ENCODE measurements around the gene GPRC5B. TPM values are rescaled to one million over a fixed set of nuclear protein-coding genes. Genes with fewer than 3 reads are reported as not detected.

GPRC5B gene
- total RNA-seq, 1 experiment from 2014 or later = 137 TPM

- H3K14ac ChIP-seq (ENCODE audit: insufficient read depth, low read length) = no peak overlapping the region
Measured at GRCh38 chr16:19909750-19910322, 25.2 kb upstream of the GPRC5B start.

More at GRCh38 chr16:19909750-19910322, 25.2 kb upstream of the GPRC5B start:
- no peak overlapping the region for H3K27ac ChIP-seq (ENCODE audit: insufficient read length, low read depth, low read length)
- no peak overlapping the region for H4K5ac ChIP-seq (ENCODE audit: insufficient read length, low read depth, low read length)
- H3K56ac ChIP-seq (ENCODE audit: insufficient read length, low read depth, low read length) = no peak overlapping the region
- no peak overlapping the region for H3K23ac ChIP-seq (ENCODE audit: insufficient read length, low read depth, low read length)
- no CpG with 5 or more reads among the region's 2 CpGs for WGBS (ENCODE audit: extremely low coverage, insufficient read length, low lambda C conversion rate)
- no peak overlapping the region for H2AK5ac ChIP-seq (ENCODE audit: insufficient read length, low read length)
- Mint-ChIP-seq H3K36me3 (ENCODE audit: insufficient read depth in 1 of 3, low read depth in 3 of 3) (peaks cover 0 to 5% (median 0%) of the 10 kb centered on the region in 3 experiments; a peak in 2 of 7 replicates), H3K4me1 (peaks cover 12 to 19% of the 10 kb centered on the region in 2 experiments), H3K27ac (no peak overlapping the region), H3K9me3 (peaks cover 6 to 7% of the 10 kb centered on the region in 2 experiments; a peak in 3 of 5 replicates), H3K4me3 (no peak overlapping the region), H3K27me3 (ENCODE audit: low read depth) (peaks cover 15% of the 10 kb centered on the region)
- no peak for DNase-seq
- no peak overlapping the region for H2BK12ac ChIP-seq (ENCODE audit: insufficient read length, low read depth, low read length)
- H3K4ac ChIP-seq (ENCODE audit: low read depth, low read length) = no peak overlapping the region
- TF ChIP-seq, protein P1, sequence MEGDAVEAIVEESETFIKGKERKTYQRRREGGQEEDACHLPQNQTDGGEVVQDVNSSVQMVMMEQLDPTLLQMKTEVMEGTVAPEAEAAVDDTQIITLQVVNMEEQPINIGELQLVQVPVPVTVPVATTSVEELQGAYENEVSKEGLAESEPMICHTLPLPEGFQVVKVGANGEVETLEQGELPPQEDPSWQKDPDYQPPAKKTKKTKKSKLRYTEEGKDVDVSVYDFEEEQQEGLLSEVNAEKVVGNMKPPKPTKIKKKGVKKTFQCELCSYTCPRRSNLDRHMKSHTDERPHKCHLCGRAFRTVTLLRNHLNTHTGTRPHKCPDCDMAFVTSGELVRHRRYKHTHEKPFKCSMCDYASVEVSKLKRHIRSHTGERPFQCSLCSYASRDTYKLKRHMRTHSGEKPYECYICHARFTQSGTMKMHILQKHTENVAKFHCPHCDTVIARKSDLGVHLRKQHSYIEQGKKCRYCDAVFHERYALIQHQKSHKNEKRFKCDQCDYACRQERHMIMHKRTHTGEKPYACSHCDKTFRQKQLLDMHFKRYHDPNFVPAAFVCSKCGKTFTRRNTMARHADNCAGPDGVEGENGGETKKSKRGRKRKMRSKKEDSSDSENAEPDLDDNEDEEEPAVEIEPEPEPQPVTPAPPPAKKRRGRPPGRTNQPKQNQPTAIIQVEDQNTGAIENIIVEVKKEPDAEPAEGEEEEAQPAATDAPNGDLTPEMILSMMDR (conservative IDR thresholded peaks at IDR 0.05) = no peak
- no peak overlapping the region for H3T11ph ChIP-seq (ENCODE audit: low read length)
- H2AFZ ChIP-seq (ENCODE audit: low read length) = no peak overlapping the region
- no peaks in the 10 kb centered on the region for H3K79me2 ChIP-seq (ENCODE audit: insufficient read depth, low read length)
- no peaks in the 10 kb centered on the region for H3K4me1 ChIP-seq (ENCODE audit: insufficient read depth, low read length)
- no peaks in the 10 kb centered on the region for H4K20me1 ChIP-seq (ENCODE audit: control insufficient read depth, insufficient read depth, insufficient read length)
- H2BK20ac ChIP-seq (ENCODE audit: low read depth, low read length, poor library complexity, severe bottlenecking) = no peak overlapping the region
- no peak overlapping the region for H4K91ac ChIP-seq (ENCODE audit: insufficient read length, low read depth, low read length)
- H3K4me2 ChIP-seq (ENCODE audit: insufficient read depth, insufficient read length, low read length) = no peak overlapping the region
- H4K8ac ChIP-seq (replicated peaks; ENCODE audit: insufficient read length, low read depth, low read length) = no peak overlapping the region
- no peaks in the 10 kb centered on the region for H3K9me3 ChIP-seq (ENCODE audit: control insufficient read depth, low read depth, low read length)
- H3K23me2 ChIP-seq (ENCODE audit: insufficient read length, low read depth, low read length, poor library complexity, severe bottlenecking) = no peaks in the 10 kb centered on the region
- no peak overlapping the region for H3K9ac ChIP-seq (ENCODE audit: extremely low read depth, insufficient read length, low read length)
- H2BK120ac ChIP-seq (ENCODE audit: low read depth, low read length, poor library complexity, severe bottlenecking) = no peak overlapping the region
- no peak overlapping the region for H3K18ac ChIP-seq (ENCODE audit: insufficient read length, low read depth, low read length)
- H2BK15ac ChIP-seq (ENCODE audit: low read depth, low read length) = no peak overlapping the region
- H2BK5ac ChIP-seq (ENCODE audit: insufficient read length, low read length) = no peak overlapping the region
- H3K79me1 ChIP-seq (ENCODE audit: insufficient read depth, low read depth, low read length, poor library complexity, severe bottlenecking) = no peaks in the 10 kb centered on the region
- H3K27me3 ChIP-seq (ENCODE audit: insufficient read depth, low read length) = no peaks in the 10 kb centered on the region

Measured in H9 (cell line).